SKM-1 (cell line): ENCODE data around the gene WFS1.

Source experiments
- DNase-seq: peaks from one replicate; lab custom pipeline; 2025; ENCODE audit not compliant: unreplicated experiment; lab: John Stamatoyannopoulos, UW

The WFS1 gene

DNA sequence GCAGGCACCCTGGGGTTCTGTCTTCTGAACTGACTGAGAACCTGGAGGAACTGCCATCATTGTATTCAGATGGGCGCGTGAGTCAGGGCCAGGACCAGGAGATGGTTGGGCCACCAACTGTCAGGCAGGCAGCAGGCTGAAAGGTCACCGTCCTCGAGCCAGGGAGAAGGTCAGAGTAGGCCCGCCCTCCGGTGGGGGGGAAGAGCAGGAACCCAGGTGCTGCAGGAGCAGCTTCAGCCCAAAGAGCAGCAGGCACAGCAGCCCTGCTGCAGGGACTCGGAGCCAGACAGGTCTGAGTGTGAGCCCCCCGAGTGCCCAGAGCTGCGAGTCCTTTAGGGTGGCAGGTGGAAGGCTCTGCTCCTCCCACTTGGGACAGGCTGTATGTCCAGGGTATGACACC is 26.4 kb downstream of the WFS1 start:
- DNase-seq, result no peak

DNA sequence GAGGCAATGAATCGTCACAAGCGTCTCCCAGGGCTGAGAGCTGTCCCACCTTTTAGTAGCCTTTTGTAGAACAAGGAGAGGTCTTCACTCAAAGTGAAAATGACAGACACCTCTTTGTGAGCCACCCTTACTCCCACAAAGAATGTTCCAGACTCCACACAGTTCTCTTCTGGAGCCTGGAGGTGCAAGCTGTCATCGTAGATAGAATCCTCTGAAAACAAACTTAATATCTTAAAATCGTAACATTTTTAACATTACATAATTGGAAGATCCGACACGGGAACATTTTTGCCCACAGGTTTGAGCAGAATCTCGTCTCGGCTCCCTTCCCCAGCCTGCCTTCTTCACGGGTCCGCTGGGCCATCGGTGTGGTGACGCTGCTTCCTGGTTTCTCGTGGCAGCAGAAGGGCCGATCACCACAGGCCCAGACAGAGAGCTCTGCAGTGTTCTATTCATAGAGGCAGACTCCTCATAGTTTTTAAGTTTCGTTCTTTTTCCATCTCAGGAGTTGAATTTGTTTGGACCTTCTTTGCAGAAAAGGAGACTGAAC is 27.7 kb downstream of the WFS1 start:
- DNase-seq, result no peak

DNA sequence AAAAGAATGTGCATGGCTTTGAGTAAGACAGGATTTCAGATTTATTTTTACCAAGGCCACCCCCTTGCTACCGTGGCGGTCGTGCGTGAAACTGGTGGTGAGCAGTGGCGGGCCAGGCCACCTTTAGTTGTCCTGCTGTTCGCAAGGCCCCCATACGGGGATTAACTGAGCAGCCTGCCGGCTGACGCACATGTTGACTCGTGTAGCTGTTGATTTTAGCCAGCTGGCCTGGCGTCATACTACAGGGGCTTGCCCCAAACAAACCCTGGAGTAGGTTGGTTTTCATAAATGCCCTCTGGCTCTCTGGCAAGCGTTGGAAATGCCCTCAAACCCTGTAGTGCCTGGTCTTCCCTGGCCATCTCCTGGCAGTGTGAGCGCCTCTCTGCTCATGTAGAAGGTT is 28.4 kb downstream of the WFS1 start:
- no peak for DNase-seq

DNA sequence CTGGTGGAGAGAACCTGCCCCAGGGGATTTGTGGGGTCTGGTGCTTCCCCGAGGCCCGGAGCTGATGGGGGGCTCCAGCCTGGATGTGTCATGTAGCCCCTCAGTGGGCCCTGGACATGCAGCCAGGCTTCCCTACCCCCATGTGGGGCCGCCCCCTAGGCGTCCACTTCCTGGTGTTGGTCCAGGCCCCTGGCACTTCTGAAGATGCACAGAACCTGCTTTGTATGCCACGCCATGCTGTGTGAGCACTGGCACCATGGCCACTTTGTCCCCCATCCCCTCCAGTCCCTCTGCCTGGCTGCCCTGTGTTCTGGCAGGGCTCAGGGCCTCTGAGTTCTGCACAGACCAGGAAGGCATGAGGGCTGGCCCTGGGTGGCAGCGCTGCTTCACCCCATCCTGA is 29.2 kb downstream of the WFS1 start:
- DNase-seq, result no peak

DNA sequence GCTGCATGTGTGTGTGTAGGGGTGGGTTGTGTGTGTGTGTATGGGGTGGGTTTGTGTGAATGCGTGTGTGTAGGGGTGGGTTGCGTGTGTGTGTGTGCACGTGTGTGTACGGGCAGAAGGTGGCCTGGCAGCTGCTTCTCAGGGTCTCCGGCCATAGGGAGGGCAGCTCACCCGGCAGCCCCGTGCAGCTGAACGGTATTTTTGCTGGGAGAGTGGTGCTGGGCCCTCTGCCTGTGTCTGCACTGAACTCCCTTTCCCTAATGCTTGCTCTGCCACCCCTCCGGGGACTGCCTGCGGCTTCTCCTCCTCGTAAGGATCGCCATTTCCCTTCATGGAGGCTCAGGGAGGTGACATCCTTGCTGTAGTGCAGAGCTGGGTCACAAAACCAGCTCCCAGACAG is 30.2 kb downstream of the WFS1 start:
- no peak for DNase-seq

DNA sequence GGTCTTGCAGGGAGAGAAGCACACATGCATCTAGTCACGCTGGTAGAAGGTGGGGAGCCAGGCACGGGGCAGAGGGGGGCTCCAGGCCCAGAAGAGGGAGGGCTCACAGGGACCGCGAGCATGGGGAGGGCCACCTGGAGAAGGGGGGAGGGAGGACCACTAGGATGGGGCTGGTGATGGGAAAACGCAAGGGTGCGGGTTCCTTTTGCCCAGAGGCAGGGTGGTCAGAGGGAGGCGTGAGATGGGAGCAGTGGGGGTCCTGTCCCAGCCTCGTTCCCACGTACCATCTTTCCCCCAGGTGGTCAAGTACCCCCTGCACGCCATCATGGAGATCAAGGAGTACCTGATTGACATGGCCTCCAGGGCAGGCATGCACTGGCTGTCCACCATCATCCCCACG is 30.7 kb downstream of the WFS1 start:
- DNase-seq, result no peak

DNA sequence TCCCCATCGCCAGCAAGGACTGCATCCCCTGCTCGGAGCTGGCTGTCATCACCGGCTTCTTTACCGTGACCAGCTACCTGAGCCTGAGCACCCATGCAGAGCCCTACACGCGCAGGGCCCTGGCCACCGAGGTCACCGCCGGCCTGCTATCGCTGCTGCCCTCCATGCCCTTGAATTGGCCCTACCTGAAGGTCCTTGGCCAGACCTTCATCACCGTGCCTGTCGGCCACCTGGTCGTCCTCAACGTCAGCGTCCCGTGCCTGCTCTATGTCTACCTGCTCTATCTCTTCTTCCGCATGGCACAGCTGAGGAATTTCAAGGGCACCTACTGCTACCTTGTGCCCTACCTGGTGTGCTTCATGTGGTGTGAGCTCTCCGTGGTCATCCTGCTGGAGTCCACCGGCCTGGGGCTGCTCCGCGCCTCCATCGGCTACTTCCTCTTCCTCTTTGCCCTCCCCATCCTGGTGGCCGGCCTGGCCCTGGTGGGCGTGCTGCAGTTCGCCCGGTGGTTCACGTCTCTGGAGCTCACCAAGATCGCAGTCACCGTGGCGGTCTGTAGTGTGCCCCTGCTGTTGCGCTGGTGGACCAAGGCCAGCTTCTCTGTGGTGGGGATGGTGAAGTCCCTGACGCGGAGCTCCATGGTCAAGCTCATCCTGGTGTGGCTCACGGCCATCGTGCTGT is 31.5 kb downstream of the WFS1 start:
- DNase-seq, result no peak

DNA sequence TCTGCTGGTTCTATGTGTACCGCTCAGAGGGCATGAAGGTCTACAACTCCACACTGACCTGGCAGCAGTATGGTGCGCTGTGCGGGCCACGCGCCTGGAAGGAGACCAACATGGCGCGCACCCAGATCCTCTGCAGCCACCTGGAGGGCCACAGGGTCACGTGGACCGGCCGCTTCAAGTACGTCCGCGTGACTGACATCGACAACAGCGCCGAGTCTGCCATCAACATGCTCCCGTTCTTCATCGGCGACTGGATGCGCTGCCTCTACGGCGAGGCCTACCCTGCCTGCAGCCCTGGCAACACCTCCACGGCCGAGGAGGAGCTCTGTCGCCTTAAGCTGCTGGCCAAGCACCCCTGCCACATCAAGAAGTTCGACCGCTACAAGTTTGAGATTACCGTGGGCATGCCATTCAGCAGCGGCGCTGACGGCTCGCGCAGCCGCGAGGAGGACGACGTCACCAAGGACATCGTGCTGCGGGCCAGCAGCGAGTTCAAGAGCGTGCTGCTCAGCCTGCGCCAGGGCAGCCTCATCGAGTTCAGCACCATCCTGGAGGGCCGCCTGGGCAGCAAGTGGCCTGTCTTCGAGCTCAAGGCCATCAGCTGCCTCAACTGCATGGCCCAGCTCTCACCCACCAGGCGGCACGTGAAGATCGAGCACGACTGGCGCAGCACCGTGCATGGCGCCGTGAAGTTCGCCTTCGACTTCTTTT is 32.2 kb downstream of the WFS1 start:
- DNase-seq, result no peak

DNA sequence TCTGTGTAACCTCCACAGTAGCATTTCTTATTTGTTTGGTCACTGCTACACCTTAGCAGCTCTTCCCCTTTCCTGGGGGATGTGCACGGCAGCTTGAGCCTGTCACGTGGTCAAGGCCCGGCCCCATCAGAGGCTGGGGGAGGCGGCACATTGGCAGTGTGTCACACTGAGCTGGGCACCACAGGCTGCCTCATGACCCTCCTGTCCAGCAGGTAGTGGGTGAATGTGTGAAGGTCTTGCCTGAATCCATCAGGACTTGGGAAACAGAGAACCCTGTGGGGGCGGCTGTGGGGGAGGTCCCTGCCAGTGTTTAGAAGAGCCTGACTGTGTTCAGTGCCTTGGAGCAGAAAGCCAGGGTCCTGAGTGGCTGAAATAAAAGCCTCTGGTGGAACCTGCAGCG is 33.2 kb downstream of the WFS1 start:
- DNase-seq, result no peak

DNA sequence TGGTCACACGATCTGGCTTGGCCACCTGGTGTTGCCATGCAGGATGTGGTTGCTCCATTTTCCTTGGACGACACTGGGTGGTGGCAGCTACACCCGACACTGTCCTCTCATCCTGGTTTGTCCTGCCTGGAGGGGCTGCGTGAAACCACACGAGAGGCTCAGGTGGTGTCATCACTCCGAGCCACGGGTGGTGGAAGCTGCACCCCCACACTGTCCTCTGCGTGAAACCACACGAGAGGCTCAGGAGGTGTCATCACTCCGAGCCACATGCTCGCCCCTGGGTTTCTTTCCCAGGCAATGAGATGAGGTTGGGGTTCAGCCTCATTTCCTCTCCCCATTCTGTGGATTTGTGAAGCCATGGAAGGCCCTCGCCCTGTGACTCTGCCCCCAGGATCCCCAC is 34.3 kb downstream of the WFS1 start:
- no peak for DNase-seq

DNA sequence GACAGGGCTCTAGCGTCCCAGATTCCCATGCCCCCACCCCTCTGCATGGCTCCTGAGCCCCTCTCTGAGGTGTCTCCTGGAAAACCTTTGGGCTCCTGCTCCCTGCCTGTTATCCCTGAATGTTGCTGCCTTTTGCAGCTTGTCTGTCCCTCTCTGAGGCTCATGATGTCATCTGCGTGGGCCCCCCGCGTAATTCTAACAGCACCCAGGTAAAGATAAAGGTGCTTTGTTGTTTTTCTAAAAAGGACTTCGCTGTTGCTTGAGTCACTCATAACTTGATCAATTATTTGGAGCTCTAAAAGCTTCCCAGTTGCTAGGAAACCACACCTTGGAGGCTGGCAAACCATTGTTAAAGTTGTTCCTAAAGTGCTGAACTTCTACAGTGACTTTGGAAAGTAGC is 36.6 kb downstream of the WFS1 start:
- no peak for DNase-seq

DNA sequence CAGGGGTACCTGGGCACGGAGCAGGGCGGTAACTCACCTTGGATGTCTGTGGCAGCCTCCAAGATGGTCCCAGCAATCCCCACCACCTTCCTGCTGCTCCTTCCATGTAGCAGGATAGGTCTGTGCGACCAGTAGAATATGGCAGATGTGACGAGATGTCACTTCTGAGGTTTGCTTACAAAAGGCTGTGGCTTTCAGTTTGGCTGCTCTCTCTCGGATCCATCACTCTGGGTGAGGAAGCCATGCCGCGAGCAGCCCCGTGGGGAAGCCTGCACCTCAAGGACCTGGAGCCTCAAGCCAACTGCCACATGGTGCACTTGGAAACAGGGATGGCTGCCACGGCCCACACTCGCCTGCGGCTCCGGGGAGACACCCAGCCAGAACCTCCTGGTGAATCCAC is 37.6 kb downstream of the WFS1 start:
- DNase-seq, result no peak

DNA sequence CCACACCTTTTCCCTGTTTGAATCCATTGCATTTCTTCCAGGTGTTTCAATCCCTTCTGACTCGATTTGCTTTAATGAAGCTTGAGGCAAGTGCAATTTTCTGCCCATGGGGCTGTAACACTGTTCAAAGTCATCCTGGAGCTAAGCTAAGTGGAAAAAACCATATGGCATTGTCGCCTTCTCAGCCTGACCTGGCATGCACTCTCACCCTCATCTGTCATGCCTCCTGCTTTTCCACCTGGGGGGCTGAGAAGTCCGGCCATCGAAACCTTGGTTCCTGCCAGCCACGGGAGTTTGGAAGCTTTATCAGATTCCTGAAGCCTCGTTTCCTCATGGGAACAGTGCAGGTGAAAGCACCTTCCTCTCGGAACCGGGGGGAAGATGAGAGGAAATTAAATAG is 38.2 kb downstream of the WFS1 start:
- DNase-seq, result no peak

DNA sequence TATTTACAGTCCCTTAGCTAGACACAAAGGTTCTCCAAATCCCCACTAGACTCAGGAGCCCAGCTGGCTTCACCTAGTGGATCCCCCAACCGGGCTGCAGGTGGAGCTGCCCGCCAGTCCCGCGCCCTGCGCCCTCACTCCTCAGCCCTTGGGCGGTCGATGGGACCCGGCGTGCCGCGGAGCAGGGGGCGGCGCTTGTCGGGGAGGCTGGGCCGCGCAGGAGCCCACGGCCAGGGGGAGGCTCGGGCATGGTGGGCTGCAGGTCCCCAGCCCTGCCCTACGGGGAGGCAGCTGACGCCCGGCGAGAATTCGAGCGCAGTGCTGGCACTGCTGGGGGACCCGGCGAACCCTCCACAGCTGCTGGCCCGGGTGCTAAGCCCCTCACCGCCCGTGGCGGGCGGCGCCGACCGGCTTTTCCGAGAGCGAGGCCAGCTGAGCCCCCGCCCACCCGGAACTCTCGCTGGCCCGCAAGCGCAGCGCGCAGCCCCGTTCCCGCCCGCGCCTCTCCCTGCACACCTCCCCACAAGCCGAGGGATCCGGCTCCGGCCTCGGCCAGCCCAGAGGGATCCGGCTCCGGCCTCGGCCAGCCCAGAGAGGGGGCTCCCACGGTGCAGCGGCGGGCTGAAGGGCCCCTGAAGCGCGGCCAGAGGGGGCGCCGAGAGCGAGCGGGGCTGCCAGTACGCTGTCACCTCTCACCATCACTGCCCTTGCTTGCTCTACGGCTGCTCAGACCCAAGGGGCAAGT is 39.4 kb downstream of the WFS1 start:
- no peak for DNase-seq

DNA sequence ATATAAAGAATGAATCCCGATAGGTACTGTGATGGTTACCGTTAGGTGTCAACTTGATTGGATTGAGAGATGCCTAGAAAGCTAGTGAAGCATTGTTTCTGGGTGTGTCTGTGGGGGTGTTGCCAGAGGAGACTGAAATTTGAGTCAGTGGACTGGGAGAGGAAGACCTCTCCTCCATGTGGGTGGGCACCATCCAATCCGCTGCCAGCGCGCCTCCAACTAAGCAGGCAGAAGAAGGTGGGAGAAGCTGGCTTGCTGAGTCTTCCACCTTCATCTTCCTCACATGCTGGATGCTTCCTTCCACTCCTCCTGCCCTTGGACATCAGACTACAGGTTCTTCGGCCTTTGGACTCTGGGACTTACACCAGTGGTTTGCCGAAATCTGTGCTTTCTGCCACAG is 40.1 kb downstream of the WFS1 start:
- no peak for DNase-seq

DNA sequence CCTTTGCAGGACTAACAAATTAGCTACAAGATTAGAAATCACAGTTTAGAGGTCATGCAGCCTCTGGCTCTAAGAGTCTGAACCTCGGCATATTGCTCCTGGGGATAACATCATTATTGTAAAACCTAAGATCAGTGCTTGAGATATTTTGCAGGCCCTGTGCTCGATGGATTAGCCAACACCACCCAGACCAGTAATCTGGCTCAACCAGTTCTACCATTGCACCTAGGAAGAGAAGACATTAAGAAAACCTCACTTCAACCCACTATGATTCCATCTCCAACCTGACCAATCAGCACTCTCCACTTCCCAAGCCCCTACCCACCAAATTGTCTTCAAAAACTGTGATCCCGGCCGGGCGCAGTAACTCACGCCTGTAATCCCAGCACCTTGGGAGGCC is 43.6 kb downstream of the WFS1 start:
- no peak for DNase-seq

DNA sequence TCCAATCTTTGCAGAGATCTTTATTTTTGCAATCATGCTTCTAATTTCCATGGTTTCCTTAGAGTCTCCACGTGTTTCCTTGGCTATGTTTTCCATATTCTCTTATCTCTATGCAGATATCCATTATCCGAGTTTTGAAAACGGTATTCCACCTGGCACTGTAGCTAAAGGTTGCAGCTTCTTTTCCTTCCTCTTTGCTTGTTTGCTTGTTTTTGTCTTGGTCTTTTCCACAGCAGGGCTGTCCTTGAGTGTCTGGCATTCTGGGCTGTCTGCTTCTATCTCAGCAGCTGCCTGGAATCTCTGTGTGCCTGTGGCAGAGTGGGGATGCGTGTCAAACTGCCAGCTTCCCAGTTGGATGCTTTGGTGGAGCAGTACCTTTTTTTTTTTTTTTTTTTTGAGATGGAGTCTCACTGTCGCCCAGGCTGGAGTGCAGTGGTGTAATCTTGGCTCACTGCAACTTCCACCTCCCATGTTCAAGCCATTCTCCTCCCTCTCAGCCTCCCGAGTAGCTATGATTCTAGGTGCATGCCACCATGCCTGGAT is 46.9 kb downstream of the WFS1 start:
- DNase-seq, result no peak

DNA sequence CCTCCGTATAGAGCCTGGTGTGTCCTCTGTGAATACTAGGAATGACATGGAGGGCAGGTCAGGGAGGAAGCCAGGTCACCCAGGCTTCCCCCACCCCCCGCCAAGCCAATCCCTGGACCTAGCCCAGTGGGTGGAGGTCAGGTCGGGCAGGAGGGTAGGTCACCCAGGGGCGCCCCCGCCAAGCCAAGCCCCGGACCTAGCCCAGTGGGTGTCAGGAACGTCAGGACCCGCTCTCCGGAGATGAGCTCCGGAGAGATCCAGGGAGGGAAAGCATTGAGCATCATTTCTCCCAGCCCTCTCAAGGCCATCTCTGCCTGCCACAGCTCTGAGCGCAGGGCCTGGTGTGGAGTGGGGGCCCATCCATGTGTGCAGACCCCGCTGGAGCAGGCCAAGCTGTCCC is 48.6 kb downstream of the WFS1 start:
- DNase-seq, result no peak

DNA sequence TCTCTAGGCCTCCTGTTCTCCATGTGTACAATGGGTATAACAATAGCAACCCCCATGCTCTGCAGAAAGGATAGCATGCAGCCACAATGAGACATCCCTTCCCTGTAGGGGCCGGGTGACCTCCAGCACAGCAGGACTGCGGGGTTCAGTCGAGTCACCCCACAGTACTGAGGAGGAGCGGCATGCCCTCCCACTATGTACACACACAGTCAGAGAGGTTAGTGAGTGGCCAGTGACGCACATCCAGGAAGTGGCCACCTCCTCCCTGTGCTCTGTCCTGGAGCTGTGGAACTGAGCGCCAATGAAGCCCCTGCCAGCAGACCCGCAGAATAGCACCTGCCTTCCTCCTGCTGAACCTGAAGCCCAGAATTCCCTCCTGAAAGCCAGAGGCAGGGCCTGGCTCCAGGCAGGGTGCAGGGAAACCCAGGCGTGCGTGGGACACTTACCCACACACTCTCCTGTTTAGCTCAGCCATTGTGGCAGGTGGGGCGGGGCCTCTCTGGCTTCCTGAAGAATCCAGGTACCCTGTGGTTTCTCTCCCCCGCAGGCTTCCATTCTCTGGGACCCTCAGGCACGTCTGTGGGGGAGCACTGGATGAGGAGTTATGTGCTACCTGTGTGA is 50.0 kb downstream of the WFS1 start:
- no peak for DNase-seq

DNA sequence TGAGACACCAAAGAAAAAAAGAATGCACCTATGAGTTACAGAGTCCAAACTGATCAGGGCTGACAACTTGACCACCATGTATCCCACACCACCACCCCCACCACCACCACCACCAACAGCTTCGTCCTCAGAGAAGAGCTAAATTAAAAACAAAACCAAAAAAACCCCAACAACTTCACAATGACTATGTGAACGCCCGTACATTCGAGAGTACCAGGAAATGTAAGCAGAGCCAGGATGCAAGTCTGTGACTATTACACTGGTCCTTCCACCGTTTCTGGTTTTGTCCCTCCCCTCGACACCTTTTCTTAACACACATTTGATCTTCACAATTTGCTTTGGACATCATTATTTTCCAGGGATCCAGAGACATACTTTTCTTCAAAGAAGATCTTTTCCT is 51.0 kb downstream of the WFS1 start:
- no peak for DNase-seq

DNA sequence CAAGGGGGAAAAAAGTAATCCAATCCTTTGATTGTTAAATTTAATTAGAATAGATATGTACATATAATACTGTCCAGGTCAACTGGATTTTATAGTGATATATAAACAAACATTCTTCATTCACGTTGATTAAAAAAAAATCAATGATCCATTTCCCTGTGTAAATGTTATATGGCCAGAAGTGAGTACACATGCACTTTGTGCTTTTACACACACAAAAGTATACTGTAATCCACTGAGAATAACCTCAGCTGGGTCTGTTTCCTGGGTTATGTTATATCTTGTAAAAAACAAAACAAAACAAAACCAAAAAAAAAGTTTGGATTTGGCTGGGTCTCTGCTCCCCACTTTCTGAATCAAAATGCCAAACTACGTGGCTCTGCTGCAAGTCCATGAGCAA is 51.7 kb downstream of the WFS1 start:
- no peak for DNase-seq
